Neutrophil (primary cell): ENCODE results near the gene HPCAL1.

ENCODE experiments used
- H3K27ac ChIP-seq: fragments of 200-600 bp; sonication (generic); 2 replicates; pipeline ENCODE4 v1.5.1; 2016; ENCODE audit warnings: mild to moderate bottlenecking, moderate library complexity
- H3K27me3 ChIP-seq: fragments of 200-600 bp; sonication (generic); 2 replicates; pipeline ENCODE4 v1.6.0; 2016; ENCODE audit warnings: mild to moderate bottlenecking
- H3K36me3 ChIP-seq: fragments of 200-600 bp; sonication (generic); 2 replicates; pipeline ENCODE4 v1.5.1; 2017
- H3K4me1 ChIP-seq, 2 experiments: fragments of 200-600 bp in 1 of 2; sonication (generic) in 1 of 2; 1 replicate in 1 of 2; 2 replicates in 1 of 2; pipeline versions ENCODE4 v1.5.1 to v1.6.1; 2013 to 2016; ENCODE audit warnings: low read depth in 1 of 2, low read length in 1 of 2, mild to moderate bottlenecking in 1 of 2, moderate library complexity in 1 of 2; ENCODE audit not compliant: control insufficient read depth in 1 of 2, insufficient read depth in 1 of 2
- H3K4me3 ChIP-seq, 2 experiments: fragments of 200-600 bp in 1 of 2; sonication (generic) in 1 of 2; 1 replicate in 1 of 2; 2 replicates in 1 of 2; pipeline ENCODE4 v1.5.1; 2013 to 2016; ENCODE audit warnings: low read depth in 1 of 2, low read length in 1 of 2, mild to moderate bottlenecking in 1 of 2, moderate library complexity in 1 of 2
- H3K9me3 ChIP-seq: fragments of 200-600 bp; sonication (generic); 2 replicates; pipeline ENCODE4 v1.5.1; 2016
- TF ChIP-seq, protein P1 (sequence below): fragments of 200-600 bp; sonication (generic); IDR thresholded peaks from 2 replicates; pipeline ENCODE4 v1.5.1; 2016; ENCODE audit warnings: antibody characterized with exemption

HPCAL1 gene

GRCh38 chr2:10256031-10256514 is 46.6 kb upstream of the HPCAL1 start:
- Histone ChIP-seq H3K4me1 (no peaks in the 10 kb centered on the region), H3K27ac (no peak overlapping the region), H3K36me3 (no peaks in the 10 kb centered on the region), H3K9me3 (no peaks in the 10 kb centered on the region), H3K4me3 (no peak overlapping the region), H3K27me3 (peaks cover 3% of the 10 kb centered on the region)
- TF ChIP-seq, protein P1, sequence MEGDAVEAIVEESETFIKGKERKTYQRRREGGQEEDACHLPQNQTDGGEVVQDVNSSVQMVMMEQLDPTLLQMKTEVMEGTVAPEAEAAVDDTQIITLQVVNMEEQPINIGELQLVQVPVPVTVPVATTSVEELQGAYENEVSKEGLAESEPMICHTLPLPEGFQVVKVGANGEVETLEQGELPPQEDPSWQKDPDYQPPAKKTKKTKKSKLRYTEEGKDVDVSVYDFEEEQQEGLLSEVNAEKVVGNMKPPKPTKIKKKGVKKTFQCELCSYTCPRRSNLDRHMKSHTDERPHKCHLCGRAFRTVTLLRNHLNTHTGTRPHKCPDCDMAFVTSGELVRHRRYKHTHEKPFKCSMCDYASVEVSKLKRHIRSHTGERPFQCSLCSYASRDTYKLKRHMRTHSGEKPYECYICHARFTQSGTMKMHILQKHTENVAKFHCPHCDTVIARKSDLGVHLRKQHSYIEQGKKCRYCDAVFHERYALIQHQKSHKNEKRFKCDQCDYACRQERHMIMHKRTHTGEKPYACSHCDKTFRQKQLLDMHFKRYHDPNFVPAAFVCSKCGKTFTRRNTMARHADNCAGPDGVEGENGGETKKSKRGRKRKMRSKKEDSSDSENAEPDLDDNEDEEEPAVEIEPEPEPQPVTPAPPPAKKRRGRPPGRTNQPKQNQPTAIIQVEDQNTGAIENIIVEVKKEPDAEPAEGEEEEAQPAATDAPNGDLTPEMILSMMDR = no peak

GRCh38 chr2:10256515-10257031 is 46.1 kb upstream of the HPCAL1 start:
- H3K9me3 ChIP-seq = no peaks in the 10 kb centered on the region
- peaks cover 3% of the 10 kb centered on the region for H3K27me3 ChIP-seq
- no peaks in the 10 kb centered on the region for H3K4me1 ChIP-seq
- no peaks in the 10 kb centered on the region for H3K36me3 ChIP-seq
- H3K4me3 ChIP-seq = no peak overlapping the region
- TF ChIP-seq, protein P1 = no peak
- no peak overlapping the region for H3K27ac ChIP-seq

- TF ChIP-seq, protein P1 = no peak
- no peak overlapping the region for H3K4me3 ChIP-seq
- no peaks in the 10 kb centered on the region for H3K36me3 ChIP-seq
- peaks cover 3% of the 10 kb centered on the region for H3K27me3 ChIP-seq
- no peaks in the 10 kb centered on the region for H3K4me1 ChIP-seq
- no peak overlapping the region for H3K27ac ChIP-seq
- H3K9me3 ChIP-seq = no peaks in the 10 kb centered on the region
Measured at GRCh38 chr2:10257036-10257435, 45.7 kb upstream of the HPCAL1 start.

- Histone ChIP-seq H3K36me3 (no peaks in the 10 kb centered on the region), H3K4me1 (no peaks in the 10 kb centered on the region), H3K4me3 (no peak overlapping the region), H3K27ac (no peak overlapping the region), H3K9me3 (no peaks in the 10 kb centered on the region), H3K27me3 (peaks cover 3% of the 10 kb centered on the region)
- TF ChIP-seq, protein P1 = no peak
Measured at GRCh38 chr2:10257500-10258147, 45.1 kb upstream of the HPCAL1 start.

- H3K27me3 ChIP-seq = peaks cover 3% of the 10 kb centered on the region
- H3K36me3 ChIP-seq = no peaks in the 10 kb centered on the region
- no peak overlapping the region for H3K27ac ChIP-seq
- H3K9me3 ChIP-seq = no peaks in the 10 kb centered on the region
- no peaks in the 10 kb centered on the region for H3K4me1 ChIP-seq
- H3K4me3 ChIP-seq = no peak overlapping the region
- TF ChIP-seq, protein P1 = no peak
Measured at GRCh38 chr2:10258326-10258725, 44.4 kb upstream of the HPCAL1 start.
